SH-SY5Y (cell line): Measurements from ENCODE around the gene TRDN.

Experiments
- GATA2 ChIP-seq: IDR thresholded peaks from 2 replicates; pipeline ENCODE4 v1.6.1; 2011; ENCODE audit warnings: mild to moderate bottlenecking, low read depth, low read length
- GATA3 ChIP-seq: IDR thresholded peaks from 2 replicates; pipeline ENCODE4 v1.6.1; 2011; ENCODE audit warnings: low read depth, mild to moderate bottlenecking, low read length, moderate library complexity

DNA sequence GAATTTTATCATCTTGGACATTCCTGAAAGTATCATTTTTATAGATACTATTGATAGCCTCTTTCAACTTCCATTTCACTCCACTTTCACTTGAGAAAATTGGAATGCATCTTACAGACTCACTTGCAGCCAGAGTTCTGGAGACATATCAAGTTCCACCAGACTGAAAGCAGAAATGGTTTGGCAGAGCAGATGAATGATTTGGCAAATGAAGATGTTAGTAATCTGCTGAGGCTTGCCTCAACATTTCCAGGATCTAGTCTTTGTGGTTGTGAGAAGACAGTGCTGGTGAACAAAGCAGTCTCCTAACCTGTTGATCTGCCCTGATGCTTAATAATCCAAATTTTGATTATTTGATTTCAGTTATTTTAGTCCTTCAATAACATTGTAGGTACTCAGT is 202.6 kb downstream of the TRDN start:
- TF ChIP-seq GATA3 (no peak), GATA2 (no peak)
